Posterior vena cava (tissue), 2 donors: ENCODE measurements around the gene LRRC28. TPM values are rescaled to one million over a fixed set of nuclear protein-coding genes. Genes with fewer than 3 reads are reported as not detected.

ENCODE experiments used
- DNase-seq: peaks from one replicate; pipeline ENCODE4 v3.0.0-alpha.2; 2020; ENCODE audit warnings: low spot score
- intact Hi-C, 2 donors: fragments of 100-400 bp; cut with DNase I; formaldehyde crosslinking; loops; one replicate each; pipeline versions ENCODE4 v1.14.1 to v1.14.2; 2022 to 2023
- total RNA-seq, 2 donors: library from RNA; stranded (reverse); fragmentation: NEBNext Ultra II Directional; extraction: Animal tissue kit (Norgen Biotek cat#: 25700); gene quantifications; one replicate each; pipeline ENCODE4 v1.2.1, GENCODE V29; 2021
- donor health status: DM: yes; HTN: yes; CAD: no.
- donor health status: DM: yes; HTN: yes; CAD: no.

LRRC28 gene
- total RNA-seq, 2 donors from 2014 or later, result 14.6 to 19.8 TPM

- intact Hi-C loops, result no loop called here
Observed at GRCh38 chr15:99328106-99329072, 77.1 kb downstream of the LRRC28 start.

GRCh38 chr15:99331381-99331780 lies 80.1 kb downstream of the LRRC28 start:
- intact Hi-C loops, result no loop called here

More at GRCh38 chr15:99328106-99329072, 77.1 kb downstream of the LRRC28 start:
- no peak for DNase-seq

GRCh38 chr15:99333413-99333812 lies 82.1 kb downstream of the LRRC28 start:
- intact Hi-C loops, result no loop called here
- no peak for DNase-seq

More at GRCh38 chr15:99331381-99331780, 80.1 kb downstream of the LRRC28 start:
- DNase-seq, result no peak

- intact Hi-C loops, result no loop called here
Observed at GRCh38 chr15:99333981-99334380, 82.7 kb downstream of the LRRC28 start.

GRCh38 chr15:99335508-99335907 lies 84.2 kb downstream of the LRRC28 start:
- no peak for DNase-seq
- intact Hi-C loops, result no loop called here

More at GRCh38 chr15:99333981-99334380, 82.7 kb downstream of the LRRC28 start:
- DNase-seq, result no peak

GRCh38 chr15:99336794-99337193 lies 85.5 kb downstream of the LRRC28 start:
- intact Hi-C loops, result no loop called here
- DNase-seq, result no peak

- DNase-seq, result no peak
- intact Hi-C loops, result no loop called here
Observed at GRCh38 chr15:99340347-99340746, 89.1 kb downstream of the LRRC28 start.

GRCh38 chr15:99341786-99342185 lies 90.5 kb downstream of the LRRC28 start:
- intact Hi-C loops, result no loop called here
- DNase-seq, result no peak

GRCh38 chr15:99343208-99343607 lies 91.9 kb downstream of the LRRC28 start:
- intact Hi-C loops, result no loop called here
- no peak for DNase-seq

GRCh38 chr15:99343881-99344551 lies 92.7 kb downstream of the LRRC28 start:
- DNase-seq, result no peak
- intact Hi-C loops, result no loop called here

- intact Hi-C loops, result no loop called here
- no peak for DNase-seq
Observed at GRCh38 chr15:99344639-99345038, 93.4 kb downstream of the LRRC28 start.

- DNase-seq, result no peak
- intact Hi-C loops, result no loop called here
Observed at GRCh38 chr15:99345242-99345641, 94.0 kb downstream of the LRRC28 start.

- intact Hi-C loops, result no loop called here
- no peak for DNase-seq
Observed at GRCh38 chr15:99345832-99346462, 94.7 kb downstream of the LRRC28 start.

- intact Hi-C loops, result no loop called here
- DNase-seq, result no peak
Observed at GRCh38 chr15:99347574-99347973, 96.3 kb downstream of the LRRC28 start.

GRCh38 chr15:99348412-99348811 lies 97.1 kb downstream of the LRRC28 start:
- intact Hi-C loops, result no loop called here
- DNase-seq, result no peak

GRCh38 chr15:99350408-99350807 lies 99.1 kb downstream of the LRRC28 start:
- DNase-seq, result no peak
- intact Hi-C loops, result no loop called here

GRCh38 chr15:99359769-99360168 lies 108.5 kb downstream of the LRRC28 start:
- DNase-seq, result no peak
- intact Hi-C loops, result no loop called here

GRCh38 chr15:99361545-99362185 lies 110.4 kb downstream of the LRRC28 start:
- intact Hi-C loops, result no loop called here
- DNase-seq, result no peak

- no peak for DNase-seq
- intact Hi-C loops, result no loop called here
Observed at GRCh38 chr15:99365242-99365641, 114.0 kb downstream of the LRRC28 start.
